GM19043 (cell line): ENCODE measurements around the gene CCL19.
A peak's percentile ranks its signal among the peaks of the same experiment; 100 is the strongest.

Experiments used
- ATAC-seq: cut with Tn5 transposase; IDR thresholded peaks from one replicate; pipeline ENCODE4 v1.9.1; 2021; ENCODE audit warnings: low read depth; ENCODE audit not compliant: unreplicated experiment

CCL19 gene

DNA sequence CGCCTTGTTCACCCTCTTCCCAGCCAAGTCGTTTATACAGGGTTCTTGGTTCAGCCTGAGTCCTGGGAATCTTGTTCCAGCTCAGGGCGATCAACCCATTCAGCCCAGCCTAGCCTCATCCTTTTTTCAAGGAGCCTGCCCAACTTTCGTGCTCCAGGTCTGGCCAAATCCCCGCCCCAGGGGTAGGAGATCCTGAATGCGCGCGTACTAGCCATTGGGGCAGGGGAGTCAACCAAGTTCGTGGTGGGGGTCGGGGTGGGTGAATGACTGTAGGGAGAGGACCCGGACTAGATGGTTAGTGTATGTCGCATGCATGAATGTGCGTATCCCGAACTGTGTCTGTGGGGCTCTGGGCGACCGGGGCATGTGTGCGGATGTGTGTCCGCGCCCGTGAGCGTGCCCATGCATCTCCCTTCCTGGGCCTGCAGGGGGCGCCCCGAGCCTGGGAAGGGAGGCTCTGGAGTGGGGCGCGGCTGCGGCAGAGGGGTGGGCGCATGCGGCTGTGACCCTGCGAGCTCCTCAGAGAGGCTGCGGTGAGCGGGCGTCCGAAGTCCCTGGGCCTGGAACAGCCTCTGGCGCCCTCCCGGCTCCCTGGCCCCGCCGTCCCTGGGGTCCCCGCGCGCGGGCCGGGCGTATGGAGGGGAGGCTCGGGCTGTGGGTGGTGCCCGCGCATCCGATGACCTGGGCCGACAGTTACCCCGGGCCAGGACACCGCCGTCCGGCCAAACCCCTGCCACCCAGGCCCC lies 10.1 kb upstream of the CCL19 start:
- no peak for ATAC-seq

DNA sequence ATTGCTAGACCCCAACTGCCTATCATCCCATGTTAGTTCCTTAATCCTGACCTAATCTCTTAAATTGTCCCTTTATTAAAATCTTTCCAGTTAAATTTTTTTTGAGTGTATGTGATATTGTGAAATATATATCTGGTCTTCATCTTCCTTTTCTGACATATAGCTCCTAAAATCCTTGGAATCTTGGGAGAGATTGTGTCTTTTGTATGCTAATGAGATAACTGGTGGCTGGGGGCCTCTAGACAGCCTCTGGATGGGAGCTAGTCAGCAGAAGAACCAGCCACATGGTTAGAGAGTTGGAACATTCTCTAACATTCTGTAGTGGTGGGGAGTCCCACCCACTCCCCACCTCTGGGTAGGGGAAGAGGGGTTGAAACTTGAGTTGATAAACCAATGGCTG lies 3.7 kb upstream of the CCL19 start:
- no peak for ATAC-seq

DNA sequence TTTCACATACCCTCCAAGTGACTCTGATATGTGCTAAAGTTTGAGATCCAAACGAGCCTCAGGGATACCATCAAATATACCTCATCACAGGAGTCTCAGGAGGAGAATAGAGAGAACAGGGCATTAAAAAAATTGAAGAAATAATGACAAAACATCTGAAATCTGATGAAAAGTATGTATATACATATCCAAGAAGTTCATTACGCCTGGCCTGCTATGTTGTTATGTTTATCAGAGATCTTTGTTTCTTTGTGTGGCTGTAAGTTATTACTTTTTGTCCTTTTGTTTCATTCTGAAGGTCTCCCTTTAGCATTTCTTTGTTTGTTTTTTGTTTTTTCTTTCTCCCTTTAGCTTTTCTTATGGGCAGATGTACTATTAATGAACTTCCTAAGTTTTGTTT lies 2.5 kb upstream of the CCL19 start:
- no peak for ATAC-seq

DNA sequence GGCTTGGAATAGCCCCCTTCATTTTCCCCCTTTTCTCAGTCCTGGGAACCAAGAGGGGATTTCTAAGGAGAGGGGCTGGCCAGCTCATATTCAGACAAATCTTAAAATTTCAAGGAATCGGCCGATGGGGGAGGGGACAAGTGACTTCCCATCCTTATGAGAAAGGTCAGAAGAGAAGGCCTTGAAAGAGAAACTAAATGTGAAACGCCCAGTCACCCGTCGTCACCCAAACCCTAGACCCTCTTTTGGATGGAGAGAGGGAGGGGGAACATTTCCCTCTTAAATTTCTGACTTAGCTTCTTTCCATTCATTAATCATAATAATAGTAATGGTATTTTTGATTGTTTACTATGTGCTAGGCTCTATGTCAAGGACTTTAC lies 850 bp upstream of the CCL19 start:
- ATAC-seq = no peak

DNA sequence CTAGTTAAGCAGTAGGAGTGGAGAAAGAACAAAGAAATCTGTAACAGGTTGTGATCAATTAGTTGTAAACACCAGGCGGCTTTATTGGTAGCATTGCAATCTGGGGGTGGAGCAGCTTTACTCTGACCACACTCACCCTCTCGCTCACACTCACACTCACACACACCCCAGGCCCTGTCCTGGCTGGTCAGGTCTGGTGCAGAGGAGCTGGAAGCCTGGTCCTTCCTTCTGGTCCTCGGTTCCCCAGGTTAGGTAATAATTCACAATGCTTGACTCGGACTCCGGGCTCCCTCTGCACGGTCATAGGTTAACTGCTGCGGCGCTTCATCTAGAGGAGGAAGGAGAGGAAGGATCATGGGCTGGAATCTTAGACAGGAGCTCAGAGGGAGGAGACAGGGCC lies 1.6 kb downstream of the CCL19 start:
- no peak for ATAC-seq

DNA sequence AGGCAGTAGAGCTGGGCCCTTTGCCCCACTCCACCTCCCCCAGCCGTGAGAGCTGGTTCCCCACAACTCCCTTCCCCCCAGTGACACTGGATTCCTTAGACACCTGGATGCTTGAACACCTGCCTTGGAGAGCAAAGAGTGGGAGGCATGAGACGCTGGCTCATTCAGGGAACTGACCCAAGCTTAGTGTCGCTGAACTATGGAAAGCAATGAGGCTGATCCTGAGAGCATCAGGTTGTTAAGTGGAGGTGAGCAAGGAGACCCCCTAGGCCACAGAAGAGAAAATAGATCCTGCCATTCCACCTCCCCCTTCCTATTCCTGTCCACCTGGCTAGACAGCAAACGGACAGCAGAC lies 2.0 kb downstream of the CCL19 start:
- ATAC-seq = no peak

DNA sequence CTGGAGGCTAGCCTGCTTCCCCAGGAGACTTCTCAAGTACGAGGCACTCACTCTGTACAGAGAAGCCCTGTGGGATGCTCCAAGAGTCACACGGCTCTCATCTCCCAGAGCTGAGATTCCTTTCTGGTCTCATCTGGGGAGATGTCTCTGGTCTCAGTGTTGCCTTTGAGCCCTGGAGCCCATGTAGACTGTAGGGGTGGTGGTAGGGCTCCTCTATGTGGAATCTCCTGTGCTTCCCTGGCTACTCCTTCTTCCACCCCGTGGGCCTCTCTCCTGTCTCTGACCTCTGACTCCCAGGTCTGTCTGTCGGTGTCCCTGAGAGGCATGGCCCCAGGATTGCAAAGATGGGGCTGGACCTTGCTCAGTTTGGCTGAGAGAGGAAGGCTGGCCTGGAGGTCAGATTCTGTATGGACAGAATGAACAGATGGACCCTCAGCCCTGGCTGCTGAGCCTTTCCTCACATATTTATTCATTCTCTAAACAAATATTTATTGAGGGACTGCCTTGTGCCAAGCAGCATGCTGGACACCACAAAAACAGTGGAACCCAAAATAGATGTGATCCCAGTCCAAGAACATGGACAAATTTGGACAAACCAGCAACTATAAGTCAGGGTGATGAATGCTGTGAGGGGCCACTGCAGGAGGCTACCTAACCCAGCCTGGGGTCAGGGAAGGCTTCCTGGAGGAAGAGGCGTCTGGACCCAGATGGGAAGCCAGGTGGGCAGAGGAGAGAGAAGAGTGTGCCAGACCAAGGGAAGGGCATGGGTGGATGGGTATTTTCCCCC lies 2.6 kb downstream of the CCL19 start:
- ATAC-seq = no peak

DNA sequence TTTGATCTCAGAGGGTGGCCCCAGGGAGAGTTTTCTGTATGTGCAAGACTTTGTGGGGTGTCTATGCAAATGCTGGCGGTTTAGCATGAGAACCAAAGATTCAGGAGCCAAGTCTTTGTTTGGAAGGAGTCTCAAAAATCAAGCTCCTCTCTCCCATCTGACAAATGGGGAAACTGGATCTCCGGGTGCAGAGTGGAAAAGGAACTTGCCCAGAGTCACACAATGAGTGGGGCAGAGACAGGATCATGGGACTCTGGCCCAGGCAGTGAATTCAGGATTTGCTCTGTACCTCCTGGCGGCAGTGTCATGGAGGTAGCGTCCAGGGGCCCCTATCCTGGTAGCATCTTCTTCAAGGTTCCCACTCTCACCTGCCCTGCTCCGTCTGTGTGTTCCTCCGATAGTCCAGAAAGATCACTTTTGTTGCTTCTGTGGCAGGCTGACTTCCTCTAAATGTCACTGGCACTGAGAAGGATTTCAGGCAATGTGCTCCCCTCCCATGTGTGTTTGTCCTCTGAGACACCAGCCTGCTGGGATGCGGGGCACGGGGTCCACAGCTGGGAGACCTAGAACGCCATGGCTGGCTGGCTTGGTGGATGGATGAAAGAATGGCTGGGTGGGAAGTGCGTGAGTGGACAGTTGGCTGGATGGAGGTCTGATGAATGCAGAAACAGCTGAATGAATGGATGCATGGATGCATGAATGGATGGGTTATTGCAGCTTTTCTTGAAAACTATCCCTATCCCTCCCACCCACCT lies 3.6 kb downstream of the CCL19 start:
- no peak for ATAC-seq

DNA sequence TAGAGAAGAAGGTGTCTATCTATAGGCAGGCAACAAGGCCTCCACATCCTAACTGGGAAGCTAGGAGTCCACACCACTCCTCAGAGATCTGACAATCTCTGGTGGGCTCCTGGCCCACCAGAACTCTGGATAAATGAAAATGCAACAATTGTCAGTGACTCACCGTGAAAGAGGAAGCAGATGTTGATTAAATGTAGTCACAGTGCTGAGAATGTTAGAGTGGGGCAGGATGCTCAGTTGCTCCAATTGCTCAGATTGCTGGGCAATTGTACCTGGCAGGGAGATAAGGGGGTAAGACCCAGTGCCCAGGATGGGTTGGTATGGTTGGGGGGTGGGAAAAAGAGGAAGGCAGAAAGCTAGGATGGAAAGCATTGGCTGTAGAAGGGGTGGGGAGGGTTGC lies 4.3 kb downstream of the CCL19 start:
- no peak for ATAC-seq

DNA sequence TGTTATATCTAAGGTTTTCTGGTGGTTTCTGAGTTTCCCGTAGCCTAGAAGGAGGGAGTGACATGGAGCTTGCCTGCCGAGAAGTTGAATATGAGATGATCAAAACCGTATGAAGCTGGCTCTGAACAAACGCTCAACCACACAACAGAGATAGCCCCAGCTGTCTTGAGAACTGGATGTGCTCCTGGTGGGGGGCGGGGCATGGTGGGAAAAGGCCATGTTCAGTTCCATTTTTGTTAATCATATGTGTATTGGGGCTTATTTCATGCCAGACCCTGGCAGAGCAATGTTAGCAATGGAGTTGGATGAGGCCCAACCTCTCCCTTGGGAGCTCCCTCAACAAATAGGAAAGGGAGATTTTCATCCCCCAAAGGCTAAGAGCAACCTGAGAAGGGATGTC lies 4.8 kb downstream of the CCL19 start:
- no peak for ATAC-seq

DNA sequence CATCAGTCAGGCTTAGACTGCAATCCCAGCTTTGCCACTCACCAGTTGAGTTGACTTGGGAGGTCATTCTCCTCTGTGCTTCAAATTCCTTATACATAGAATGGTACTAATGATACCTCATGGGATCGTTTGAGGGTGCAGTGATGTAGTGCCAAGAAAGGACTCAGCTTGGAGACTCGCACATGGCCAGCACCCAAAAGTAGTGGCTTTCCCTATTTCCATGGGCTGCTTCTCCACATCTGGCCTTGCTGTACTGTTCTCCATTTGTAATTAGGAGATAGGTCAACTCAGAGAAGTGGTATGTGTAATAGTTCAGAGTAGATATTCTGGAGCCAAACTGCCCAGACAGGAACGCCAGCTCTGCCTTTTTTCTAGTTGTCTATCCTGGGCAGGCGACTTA lies 5.5 kb downstream of the CCL19 start:
- no peak for ATAC-seq

DNA sequence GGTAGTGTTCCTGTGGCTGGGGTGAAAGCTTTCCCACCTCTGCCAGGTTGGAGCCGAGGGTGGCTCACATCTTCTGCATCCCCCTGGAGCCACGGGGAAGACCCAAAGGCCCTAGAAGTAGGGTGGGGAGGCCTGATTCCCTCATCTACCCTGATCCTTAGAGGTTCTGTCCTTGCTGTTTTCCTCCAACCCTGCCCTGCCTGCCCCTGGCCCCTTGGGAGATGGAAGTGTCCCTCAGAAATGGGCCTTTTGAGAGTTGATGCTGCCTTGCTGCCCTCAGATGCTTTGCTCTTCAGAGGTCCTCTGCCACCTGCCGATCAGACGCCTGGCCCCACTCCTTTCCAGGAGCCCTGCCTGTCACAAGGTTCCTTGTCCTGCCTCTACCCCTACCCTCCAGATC lies 6.3 kb downstream of the CCL19 start:
- no peak for ATAC-seq

DNA sequence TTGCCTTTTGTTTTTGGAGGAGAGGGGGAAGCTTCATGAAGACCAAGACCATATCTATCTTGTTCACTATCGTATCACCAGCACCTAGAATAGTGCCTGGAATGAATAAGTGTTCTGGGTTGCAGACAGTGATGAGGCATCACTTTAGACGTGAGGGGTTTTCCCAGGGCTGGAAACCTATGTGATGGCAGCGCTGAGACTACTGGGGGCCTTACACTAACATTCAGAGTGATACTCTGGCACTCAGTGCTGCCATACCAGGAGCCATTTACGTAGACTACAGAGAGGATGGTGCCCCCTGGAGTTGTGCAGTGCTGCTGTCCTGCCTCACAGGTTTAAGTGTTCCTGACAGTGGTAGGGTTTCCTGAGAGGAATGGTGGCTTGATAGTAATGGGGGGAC lies 6.9 kb downstream of the CCL19 start:
- no peak for ATAC-seq

DNA sequence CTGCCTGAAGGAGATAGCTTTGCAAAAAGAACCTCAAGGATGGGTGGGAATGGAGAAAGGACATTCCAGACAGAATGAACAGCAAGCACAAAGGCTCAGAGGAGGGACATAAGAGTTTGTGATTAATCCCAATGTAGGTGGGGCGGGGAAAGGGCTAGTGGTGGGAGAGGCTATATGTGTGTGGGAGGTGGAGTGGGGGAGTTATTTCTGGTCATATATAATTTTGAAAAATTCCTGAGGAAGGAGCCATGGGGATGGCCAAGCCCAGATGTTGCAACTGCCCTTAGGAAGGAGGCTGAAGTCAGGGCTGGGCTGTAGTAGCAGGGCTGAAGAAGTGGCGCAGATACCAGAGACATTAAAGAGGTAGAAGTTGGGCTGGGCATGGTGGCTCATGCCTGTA lies 15.2 kb downstream of the CCL19 start:
- ATAC-seq = no peak

DNA sequence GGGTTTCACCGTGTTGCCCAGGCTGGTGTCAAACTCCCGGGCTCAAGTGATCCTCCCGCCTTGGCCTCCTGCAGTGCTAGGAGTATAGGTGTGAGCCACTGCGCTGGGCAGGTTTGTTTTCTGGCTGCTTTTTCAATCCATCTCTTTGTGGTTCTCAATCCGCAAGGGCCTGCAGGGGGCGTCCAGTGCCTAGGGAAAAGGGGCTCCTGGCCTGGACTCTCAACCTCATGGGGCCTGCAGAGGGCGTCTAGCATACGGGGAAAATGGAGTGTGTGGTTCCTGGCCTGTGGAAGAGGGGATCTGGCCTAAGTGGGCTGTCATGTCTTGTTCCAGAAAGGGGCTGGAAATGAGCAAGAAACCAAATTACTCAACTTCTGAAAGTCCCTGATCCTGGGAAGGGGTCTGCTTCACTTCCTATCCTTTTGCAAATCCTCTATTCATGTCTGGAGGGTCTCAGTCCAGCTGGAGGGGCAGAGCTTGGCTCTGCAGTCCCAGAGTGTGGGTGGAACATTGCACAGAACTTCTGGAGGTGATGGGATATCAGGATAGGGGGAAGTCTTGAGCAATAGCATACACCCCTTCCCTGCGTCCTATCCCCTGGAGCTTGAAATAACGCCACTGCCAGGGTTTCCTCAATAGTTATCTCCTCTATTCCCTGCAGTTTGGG lies 15.9 kb downstream of the CCL19 start:
- no peak for ATAC-seq

DNA sequence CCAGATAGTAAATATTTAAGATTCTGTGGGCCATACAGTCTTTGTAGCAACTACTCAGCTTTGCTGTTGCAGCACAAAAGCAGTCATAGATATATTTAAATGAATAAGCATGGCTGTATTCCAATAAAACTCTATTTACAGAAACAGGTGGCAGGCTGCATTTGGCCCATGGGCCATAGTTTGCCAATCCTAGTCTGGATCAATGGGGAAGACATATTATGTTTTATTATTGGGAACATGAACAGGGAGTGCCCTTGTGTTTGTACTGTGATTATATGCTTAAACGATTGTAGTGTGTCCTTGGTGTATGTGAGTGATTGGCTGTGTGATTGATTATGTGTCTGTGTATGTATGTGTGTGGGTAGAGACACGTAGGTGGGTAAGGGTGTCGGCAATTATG lies 16.6 kb downstream of the CCL19 start:
- ATAC-seq = no peak

DNA sequence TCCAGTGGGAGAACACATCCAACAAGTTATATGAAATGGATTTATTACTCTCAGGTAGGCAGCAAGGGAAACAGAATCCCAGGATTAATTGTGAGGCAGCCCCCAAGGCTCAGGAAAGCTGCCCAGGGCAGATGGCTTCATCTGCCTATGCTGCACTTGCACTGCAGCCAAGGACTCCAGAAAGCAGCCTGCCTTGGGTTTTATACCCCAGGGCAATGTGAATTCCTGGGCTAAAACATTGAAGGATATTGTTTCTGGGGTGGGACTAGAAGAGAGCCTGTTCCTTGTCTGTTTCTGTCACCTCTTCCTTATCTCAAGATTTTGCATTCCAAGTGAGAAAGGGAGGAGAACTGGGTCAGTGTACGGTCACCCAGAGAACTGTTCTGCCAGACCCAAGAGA lies 19.8 kb downstream of the CCL19 start:
- no peak for ATAC-seq

DNA sequence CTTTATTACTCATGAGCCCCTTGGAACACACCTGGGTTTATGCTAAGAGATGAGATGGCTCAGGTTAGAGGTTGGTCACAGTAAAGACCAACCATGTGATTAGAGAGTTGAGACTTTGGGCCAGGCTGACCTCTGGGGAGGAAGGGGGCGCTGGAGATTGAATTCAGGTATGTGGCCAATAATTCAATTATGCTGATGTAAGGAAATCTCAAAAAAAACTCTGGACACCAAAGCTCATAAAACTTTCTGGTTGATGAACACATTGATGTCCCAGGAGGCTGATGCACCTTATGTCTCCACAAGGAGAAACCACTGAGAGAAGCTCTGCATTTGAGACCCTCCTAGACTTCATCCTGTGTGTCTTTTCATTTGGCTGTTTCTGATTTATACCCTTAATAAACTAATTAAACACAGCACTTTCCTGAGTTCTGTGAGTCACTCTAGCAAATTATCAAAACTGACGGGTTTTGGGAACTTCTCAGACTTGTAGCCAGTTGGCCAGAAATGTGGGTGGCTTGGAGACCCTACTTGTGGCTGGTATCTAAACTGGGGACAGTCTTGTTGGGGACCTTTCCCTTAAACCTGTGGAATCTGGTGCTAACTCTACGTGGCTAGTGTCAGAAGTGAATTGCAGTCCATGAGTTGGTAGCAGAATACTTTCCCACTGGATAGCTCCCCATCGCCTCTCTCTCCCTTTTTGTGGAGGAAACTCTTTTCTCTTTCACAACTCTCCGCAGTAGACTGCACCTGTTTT lies 21.1 kb downstream of the CCL19 start:
- no peak for ATAC-seq

DNA sequence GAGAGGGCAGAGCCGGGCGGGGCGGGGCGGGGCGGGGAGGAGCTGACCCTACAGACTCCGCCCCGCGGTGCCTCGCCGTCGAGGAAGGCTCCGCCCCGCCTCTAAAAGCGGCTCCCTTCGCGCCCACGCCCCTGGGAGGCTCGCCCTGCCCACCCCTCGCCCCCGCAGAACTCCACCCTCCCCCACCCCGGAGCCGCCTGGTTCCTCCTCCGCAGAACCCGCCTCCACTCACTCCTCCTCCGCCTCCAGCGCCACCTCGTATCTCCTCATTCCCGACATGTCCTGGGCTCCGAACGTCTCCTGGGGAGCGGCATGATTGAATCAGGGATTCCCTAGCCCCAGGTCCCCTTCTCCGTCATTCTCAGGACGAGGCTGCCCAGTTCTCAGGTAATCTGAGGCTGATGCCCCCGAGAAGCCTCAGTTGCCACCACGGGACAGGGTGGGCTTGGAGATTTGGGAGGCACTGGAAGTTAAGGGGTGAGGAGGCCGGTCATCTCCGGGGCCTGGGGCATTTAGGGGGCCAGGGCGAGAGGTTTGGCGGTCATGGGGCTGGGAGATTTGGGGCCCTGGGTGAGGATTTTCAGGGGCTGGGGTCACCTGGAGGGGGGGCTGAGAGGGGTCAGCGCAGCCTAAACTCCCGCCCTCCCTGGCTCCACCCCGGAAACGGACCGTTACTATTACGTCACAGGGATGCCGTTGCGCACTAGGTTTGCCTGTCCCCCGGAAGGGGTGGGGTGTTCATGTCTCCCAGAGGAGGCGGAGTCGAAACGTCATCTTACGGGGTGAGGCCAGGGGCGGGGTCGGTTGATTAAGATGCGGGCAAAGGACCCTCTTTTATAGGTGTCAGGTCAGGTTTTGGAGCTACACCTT lies 25.5 kb downstream of the CCL19 start:
- peak; percentile 85 for ATAC-seq

DNA sequence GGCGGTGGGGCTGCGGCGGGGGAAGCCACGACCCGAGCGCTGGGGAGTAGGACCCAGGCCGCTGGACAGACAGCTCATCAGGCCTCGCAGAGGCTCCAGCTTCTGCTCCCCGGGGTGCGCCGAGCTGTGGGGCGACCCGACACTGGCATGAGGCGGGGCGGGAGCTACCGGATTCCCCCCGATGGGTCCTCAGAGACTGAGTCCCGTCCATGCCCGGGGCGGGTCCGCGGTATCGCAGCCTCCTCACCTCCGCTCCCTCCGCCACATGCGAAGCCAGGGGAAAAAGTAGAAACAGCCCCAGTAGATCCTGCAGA lies 26.1 kb downstream of the CCL19 start:
- ATAC-seq = peak; percentile 20
